Heart right ventricle (tissue), 16 donors: Measurements from ENCODE around the gene CDC16. TPM values are rescaled to one million over a fixed set of nuclear protein-coding genes. Genes with fewer than 3 reads are reported as not detected.
"Not testable (repeated sequence)": the region's sequence is repeated elsewhere in the genome, so short reads cannot be mapped to it uniquely, and the experiment has no call there.

Experiments
- ATAC-seq, 8 donors: fragments of 200-7000 bp; cut with Tn5 transposase; one replicate each; pipeline ENCODE4 v1.9.1; 2020; ENCODE audit warnings: mild to moderate bottlenecking in 8 of 8, moderate library complexity in 8 of 8, moderate number of reproducible peaks in 1 of 8
- DNase-seq, 2 donors: peaks; one replicate each; pipeline ENCODE4 v3.0.0-alpha.2; 2020
- H3K27ac ChIP-seq, 10 donors: fragments of 200-600 bp; sonication (generic) in 2 of 10; one replicate each; pipeline versions ENCODE4 v1.5.0 to v1.8.0; 2020 to 2022; ENCODE audit warnings: mild to moderate bottlenecking in 3 of 10
- H3K27me3 ChIP-seq, 7 donors: fragments of 200-600 bp; one replicate each; pipeline ENCODE4 v1.8.0; 2021 to 2022; ENCODE audit warnings: mild to moderate bottlenecking in 2 of 7
- H3K36me3 ChIP-seq, 9 donors: fragments of 200-600 bp; sonication (generic) in 1 of 9; one replicate each; pipeline versions ENCODE4 v1.5.0 to v1.8.0; 2020 to 2022; ENCODE audit warnings: mild to moderate bottlenecking in 2 of 9
- H3K4me1 ChIP-seq, 9 donors: fragments of 200-600 bp; sonication (generic) in 1 of 9; one replicate each; pipeline versions ENCODE4 v1.5.0 to v1.8.0; 2020 to 2022; ENCODE audit warnings: mild to moderate bottlenecking in 4 of 9
- H3K4me3 ChIP-seq, 10 donors: fragments of 200-600 bp; sonication (generic) in 2 of 10; one replicate each; pipeline versions ENCODE4 v1.5.0 to v1.8.0; 2020 to 2022; ENCODE audit warnings: mild to moderate bottlenecking in 7 of 10, moderate library complexity in 2 of 10
- H3K9me3 ChIP-seq, 11 donors: fragments of 200-600 bp in 10 of 11; sonication (generic) in 2 of 11; one replicate each; pipeline versions ENCODE4 v1.5.0 to v1.8.0; 2013 to 2022; ENCODE audit warnings: mild to moderate bottlenecking in 2 of 11, control low read depth in 1 of 11, moderate library complexity in 1 of 11
- WGBS, 2 donors: extraction: QIAGEN DNeasy Blood & Tissue Kit; methylation state at CpG; one replicate each; pipeline ENCODE4 v1.1.7; 2013; ENCODE audit warnings: inconsistent platforms in 1 of 2; 5-methylcytosine and 5-hydroxymethylcytosine counted together
- intact Hi-C, 10 donors: fragments of 100-400 bp; cut with DNase I; formaldehyde crosslinking; loops; one replicate each; pipeline versions ENCODE4 v1.11.1 to v1.14.2; 2022
- polyA plus RNA-seq, 2 donors: library from polyadenylated mRNA; stranded (reverse); fragments of 200-250 nt; gene quantifications; one replicate each; pipeline ENCODE4 v1.2.3, GENCODE V29; 2013
- total RNA-seq, 10 donors: library from RNA; stranded (reverse); fragmentation: NEBNext Ultra II Directional in 3 of 10; extraction: Animal tissue kit (Norgen Biotek cat#: 25700) in 3 of 10; gene quantifications; one replicate each; pipeline versions ENCODE4 v1.2.1 to v1.2.4, GENCODE V29; 2021 to 2023
- TF ChIP-seq, protein P1 (sequence below), 9 donors: fragments of 200-600 bp; sonication (generic) in 2 of 9; IDR thresholded peaks; one replicate each; pipeline versions ENCODE4 v1.5.0 to v1.8.0; 2021 to 2022; ENCODE audit warnings: antibody characterized with exemption in 9 of 9, mild to moderate bottlenecking in 5 of 9, moderate library complexity in 1 of 9
- donor health status: Arrhythmogenic right ventricular cardiomyopathy.
- donor health status: ischemic (EF 13 %, LVEDD 7.1; RV severe dilation, severe dysfunction).
- donor health status: healthy with polysubstance abuse.
- donor health status: DM: no; HTN: yes; CAD: no.
- donor health status: DM: no; HTN: no; CAD: no.
- donor health status: ischemic (EF 25% LVEDD 6.9; RV normal size, moderate dysfunction).
- donor health status: ischemic (EF 25% LVEDD 5.7; RV mildly dilated, moderate dysfunction).
- donor health status: healthy.
- donor health status: DM: yes; HTN: yes; CAD: no.
- donor health status: Ischemic cardiomyopathy.
- donor health status: ischemic (EF 35%, LVEDD 5.7; RV mildly dilated, moderate dysfunction).
- donor health status: nonischemic (EF 11% LVEDD 7.7; RV severe dilation, severe dysfunction).
- donor health status: DM: yes; HTN: yes; CAD: no.
- donor health status: PGD.
- donor health status: ischemic (EF 29% LVEDD 5.4; RV normal size, mild dysfunction).
- donor health status: nonischemic (EF 23%, LVEDD 6.1; RV moderate dilation, normal function).

CDC16 gene
- total and polyA plus RNA-seq, 12 donors: 27.8 to 76.6 (median 30.4) TPM

DNA sequence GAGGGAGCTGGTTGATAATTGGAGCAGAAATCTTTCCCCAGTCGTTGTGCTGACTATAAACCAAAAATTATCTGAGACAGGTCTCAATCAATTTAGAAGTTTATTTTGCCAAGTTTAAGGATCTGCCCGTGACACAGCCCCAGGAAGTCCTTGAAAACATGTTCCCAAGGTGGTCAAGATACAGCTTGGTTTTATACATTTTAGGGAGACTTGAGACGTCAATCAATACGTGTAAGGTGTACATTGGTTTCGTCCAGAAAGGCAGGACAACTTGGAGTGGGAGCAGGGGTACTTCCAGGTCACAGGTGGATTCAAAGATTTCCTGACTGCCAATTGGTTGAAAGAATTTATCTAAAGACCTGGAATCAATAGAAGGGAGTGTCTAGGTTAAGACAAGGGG lies 38.1 kb upstream of the CDC16 start:
- 70 to 74% methylated on average over 5 of the region's 5 CpGs for WGBS, 2 donors
- H3K4me3 ChIP-seq: no peak overlapping the region
- no peaks in the 10 kb centered on the region for H3K4me1 ChIP-seq
- peaks cover 0 to 13% (median 0%) of the 10 kb centered on the region in 11 donors for H3K9me3 ChIP-seq
- intact Hi-C loops: no loop called here
- H3K27ac ChIP-seq: no peak overlapping the region
- peaks cover 0 to 38% (median 16%) of the 10 kb centered on the region in 7 donors for H3K27me3 ChIP-seq
- no peak for ATAC-seq
- DNase-seq: no peak
- no peaks in the 10 kb centered on the region for H3K36me3 ChIP-seq
- TF ChIP-seq, protein P1, sequence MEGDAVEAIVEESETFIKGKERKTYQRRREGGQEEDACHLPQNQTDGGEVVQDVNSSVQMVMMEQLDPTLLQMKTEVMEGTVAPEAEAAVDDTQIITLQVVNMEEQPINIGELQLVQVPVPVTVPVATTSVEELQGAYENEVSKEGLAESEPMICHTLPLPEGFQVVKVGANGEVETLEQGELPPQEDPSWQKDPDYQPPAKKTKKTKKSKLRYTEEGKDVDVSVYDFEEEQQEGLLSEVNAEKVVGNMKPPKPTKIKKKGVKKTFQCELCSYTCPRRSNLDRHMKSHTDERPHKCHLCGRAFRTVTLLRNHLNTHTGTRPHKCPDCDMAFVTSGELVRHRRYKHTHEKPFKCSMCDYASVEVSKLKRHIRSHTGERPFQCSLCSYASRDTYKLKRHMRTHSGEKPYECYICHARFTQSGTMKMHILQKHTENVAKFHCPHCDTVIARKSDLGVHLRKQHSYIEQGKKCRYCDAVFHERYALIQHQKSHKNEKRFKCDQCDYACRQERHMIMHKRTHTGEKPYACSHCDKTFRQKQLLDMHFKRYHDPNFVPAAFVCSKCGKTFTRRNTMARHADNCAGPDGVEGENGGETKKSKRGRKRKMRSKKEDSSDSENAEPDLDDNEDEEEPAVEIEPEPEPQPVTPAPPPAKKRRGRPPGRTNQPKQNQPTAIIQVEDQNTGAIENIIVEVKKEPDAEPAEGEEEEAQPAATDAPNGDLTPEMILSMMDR (IDR thresholded peaks at IDR 0.05): no peak

DNA sequence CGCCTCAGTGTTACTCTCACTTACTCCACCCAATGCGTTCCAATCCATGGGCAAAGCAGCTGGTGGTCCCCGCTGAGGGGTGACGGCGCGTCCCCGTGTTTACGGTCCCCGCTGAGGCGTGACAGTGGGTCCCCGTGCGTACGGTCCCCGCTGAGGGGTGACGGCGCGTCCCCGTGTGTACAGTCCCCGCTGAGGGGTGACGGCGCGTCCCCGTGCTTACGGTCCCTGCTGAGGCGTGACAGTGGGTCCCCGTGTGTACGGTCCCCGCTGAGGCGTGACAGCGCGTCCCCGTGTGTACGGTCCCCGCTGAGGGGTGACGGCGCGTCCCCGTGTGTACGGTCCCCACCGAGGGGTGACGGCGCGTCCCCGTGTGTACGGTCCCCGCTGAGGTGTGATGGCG lies 36.1 kb upstream of the CDC16 start:
- Histone ChIP-seq H3K9me3 (peaks cover 0 to 3% (median 0%) of the 10 kb centered on the region in 11 donors), H3K27me3 (peaks cover 0 to 49% (median 18%) of the 10 kb centered on the region in 7 donors), H3K27ac (no peak overlapping the region), H3K36me3 (no peaks in the 10 kb centered on the region), H3K4me1 (no peaks in the 10 kb centered on the region), H3K4me3 (no peak overlapping the region)
- WGBS, 2 donors: 62 to 98% methylated on average over 10 to 47 of the region's 47 CpGs
- DNase-seq: no peak
- ATAC-seq: no peak
- intact Hi-C loops: no loop called here
- TF ChIP-seq, protein P1 (IDR thresholded peaks at IDR 0.05): no peak

DNA sequence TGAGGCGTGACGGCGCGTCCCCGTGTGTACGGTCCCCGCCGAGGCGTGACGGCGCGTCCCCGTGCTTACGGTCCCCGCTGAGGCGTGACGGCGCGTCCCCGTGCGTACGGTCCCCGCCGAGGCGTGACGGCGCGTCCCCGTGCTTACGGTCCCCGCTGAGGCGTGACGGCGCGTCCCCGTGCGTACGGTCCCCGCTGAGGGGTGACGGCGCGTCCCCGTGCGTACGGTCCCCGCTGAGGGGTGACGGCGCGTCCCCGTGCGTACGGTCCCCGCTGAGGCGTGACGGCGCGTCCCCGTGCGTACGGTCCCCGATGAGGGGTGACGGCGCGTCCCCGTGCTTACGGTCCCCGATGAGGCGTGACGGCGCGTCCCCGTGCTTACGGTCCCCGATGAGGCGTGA lies 35.2 kb upstream of the CDC16 start:
- H3K27me3 ChIP-seq: peaks cover 0 to 49% (median 18%) of the 10 kb centered on the region in 7 donors
- ATAC-seq, intact Hi-C loops, H3K9me3 ChIP-seq, H3K27ac ChIP-seq, H3K4me1 ChIP-seq, H3K36me3 ChIP-seq, DNase-seq, H3K4me3 ChIP-seq: not testable (repeated sequence)
- WGBS, 2 donors: 28 to 45% methylated on average over 39 to 62 of the region's 75 CpGs

DNA sequence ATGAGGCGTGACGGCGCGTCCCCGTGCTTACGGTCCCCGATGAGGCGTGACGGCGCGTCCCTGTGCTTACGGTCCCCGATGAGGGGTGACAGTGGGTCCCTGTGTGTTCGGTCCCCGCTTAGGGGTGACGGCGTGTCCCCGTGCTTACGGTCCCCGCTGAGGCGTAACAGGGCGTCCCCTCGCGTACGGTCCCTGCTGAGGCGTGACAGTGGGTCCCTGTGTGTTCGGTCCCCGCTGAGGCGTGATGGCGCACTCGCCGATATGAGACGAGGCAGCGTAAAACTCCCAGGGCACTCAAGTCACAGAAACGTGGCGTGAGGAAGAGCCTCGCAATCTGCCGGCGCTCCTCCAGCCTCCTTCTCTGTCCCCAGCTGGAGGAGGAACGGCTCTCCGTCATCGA lies 34.7 kb upstream of the CDC16 start:
- TF ChIP-seq, protein P1 (IDR thresholded peaks at IDR 0.05): no peak
- peaks cover 0 to 49% (median 18%) of the 10 kb centered on the region in 7 donors for H3K27me3 ChIP-seq
- DNase-seq (no peak), ATAC-seq (no peak)
- no peaks in the 10 kb centered on the region for H3K36me3 ChIP-seq
- no peak overlapping the region for H3K4me3 ChIP-seq
- no peaks in the 10 kb centered on the region for H3K9me3 ChIP-seq
- no peaks in the 10 kb centered on the region for H3K4me1 ChIP-seq
- no peak overlapping the region for H3K27ac ChIP-seq
- WGBS, 2 donors: 19 to 61% methylated on average over 31 to 39 of the region's 42 CpGs
- intact Hi-C loops: no loop called here

DNA sequence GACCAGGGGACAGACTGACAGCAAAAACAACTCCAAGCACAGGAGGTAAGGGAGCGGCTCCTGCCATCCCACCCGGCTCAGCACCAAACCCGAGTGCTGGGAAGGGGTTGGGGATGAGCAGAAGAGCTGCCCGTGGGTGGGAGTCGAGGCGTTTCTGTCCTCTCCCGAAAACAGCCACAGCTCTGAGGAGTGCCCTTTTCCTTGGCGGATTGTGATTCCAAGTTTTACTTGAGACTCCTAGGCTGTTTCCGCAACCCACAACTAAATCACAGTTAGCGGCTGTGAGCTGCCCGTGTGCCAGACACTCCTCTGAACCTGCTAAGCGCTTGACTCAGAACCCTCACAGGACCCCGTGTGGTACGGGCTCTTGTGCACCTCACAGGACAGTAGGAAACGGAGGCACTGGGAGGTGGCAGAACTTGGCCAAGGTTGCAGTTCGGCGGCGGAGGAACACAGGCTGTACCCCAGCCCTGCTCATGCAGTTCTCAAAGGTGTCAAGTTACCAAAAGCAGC lies 34.2 kb upstream of the CDC16 start:
- H3K4me1 ChIP-seq: no peaks in the 10 kb centered on the region
- WGBS, 2 donors: 26 to 37% methylated on average over 18 of the region's 18 CpGs
- no peak overlapping the region for H3K4me3 ChIP-seq
- peaks cover 0 to 49% (median 18%) of the 10 kb centered on the region in 7 donors for H3K27me3 ChIP-seq
- no peak for DNase-seq
- intact Hi-C loops: no loop called here
- TF ChIP-seq, protein P1 (IDR thresholded peaks at IDR 0.05): no peak
- H3K27ac ChIP-seq: no peak overlapping the region
- H3K36me3 ChIP-seq: no peaks in the 10 kb centered on the region
- no peaks in the 10 kb centered on the region for H3K9me3 ChIP-seq
- ATAC-seq: no peak
